SK-N-SH treated with all-trans-retinoic acid at 6 μM for 48 hours (cell line): Measurements from ENCODE around the gene ALX3.

Source experiments
- ARNTL ChIP-seq: fragments of 450-650 bp; formaldehyde crosslinking; IDR thresholded peaks from 2 replicates; pipeline ENCODE4 v1.5.0; 2020; ENCODE audit warnings: low read depth, mild to moderate bottlenecking, moderate library complexity, borderline replicate concordance
- BACH2 ChIP-seq: fragments of 250-450 bp; sonication (Bioruptor Pico); IDR thresholded peaks from 2 replicates; pipeline ENCODE4 v1.9.0; 2021; ENCODE audit warnings: mild to moderate bottlenecking, borderline replicate concordance
- ISL1 ChIP-seq: fragments of 250-450 bp; sonication (Bioruptor Pico); IDR thresholded peaks from 2 replicates; pipeline ENCODE4 v2.1.2; 2022; ENCODE audit warnings: mild to moderate bottlenecking, moderate library complexity
- OSR1 ChIP-seq: fragments of 250-450 bp; sonication (Bioruptor Pico); IDR thresholded peaks from 2 replicates; pipeline ENCODE4 v1.8.0; 2022; ENCODE audit warnings: moderate library complexity, mild to moderate bottlenecking, inconsistent platforms
- RARB ChIP-seq: fragments of 250-450 bp; sonication (Bioruptor Pico); IDR thresholded peaks from 2 replicates; pipeline ENCODE4 v1.8.0; 2021; ENCODE audit warnings: mild to moderate bottlenecking, moderate library complexity
- SNAI2 ChIP-seq: fragments of 250-450 bp; sonication (Bioruptor Pico); IDR thresholded peaks from 2 replicates; pipeline ENCODE4 v1.5.0; 2020; ENCODE audit warnings: mild to moderate bottlenecking, moderate library complexity
- TCF4 ChIP-seq: fragments of 250-450 bp; sonication (Bioruptor Pico); IDR thresholded peaks from 2 replicates; pipeline ENCODE4 v1.8.0; 2021; ENCODE audit warnings: mild to moderate bottlenecking, moderate library complexity, borderline replicate concordance
- TF ChIP-seq, protein P1 (sequence below): fragments of 250-450 bp; sonication (Bioruptor Pico); IDR thresholded peaks from 2 replicates; pipeline ENCODE4 v1.5.0; 2020; ENCODE audit warnings: mild to moderate bottlenecking, moderate library complexity
- TF ChIP-seq, protein P2 (sequence below): fragments of 250-450 bp; sonication (Bioruptor Pico); IDR thresholded peaks from 2 replicates; pipeline ENCODE4 v1.8.0; 2021; ENCODE audit warnings: low read depth, mild to moderate bottlenecking, moderate library complexity, borderline replicate concordance
- TF ChIP-seq, protein P3 (sequence below): fragments of 250-450 bp; sonication (Bioruptor Pico); IDR thresholded peaks from 2 replicates; pipeline ENCODE4 v1.8.0; 2020; ENCODE audit warnings: mild to moderate bottlenecking, moderate library complexity, borderline replicate concordance
- TF ChIP-seq, protein P4 (sequence below): fragments of 250-450 bp; sonication (Bioruptor Pico); IDR thresholded peaks from 2 replicates; pipeline ENCODE4 v1.5.1; 2020; ENCODE audit warnings: low read depth, mild to moderate bottlenecking, moderate library complexity

DNA sequence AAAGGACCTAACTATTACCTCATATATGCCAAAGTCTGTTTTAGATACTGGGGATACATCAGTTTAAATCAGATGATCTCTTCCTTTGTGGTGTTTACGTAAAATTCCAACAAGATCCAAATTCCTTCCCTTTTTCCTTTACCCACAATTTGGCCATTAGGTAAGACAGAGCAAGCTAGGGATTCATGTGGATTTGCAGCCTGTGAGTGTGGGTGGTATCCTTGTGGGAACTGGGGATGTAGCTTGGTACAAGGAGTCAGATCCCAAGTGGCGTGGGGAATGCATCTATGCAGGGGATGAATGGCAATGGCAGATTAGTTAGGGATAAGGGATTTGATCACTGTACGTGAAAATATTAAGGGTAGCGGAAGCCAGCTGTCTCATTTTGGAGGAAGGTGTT, 45.9 kb downstream of the ALX3 start:
- no peak for TF ChIP-seq RARB (CRISPR knock-in tag)
- TF ChIP-seq TCF4 (CRISPR knock-in tag), result no peak
- no peak for TF ChIP-seq SNAI2 (CRISPR knock-in tag)
- TF ChIP-seq, protein P1, sequence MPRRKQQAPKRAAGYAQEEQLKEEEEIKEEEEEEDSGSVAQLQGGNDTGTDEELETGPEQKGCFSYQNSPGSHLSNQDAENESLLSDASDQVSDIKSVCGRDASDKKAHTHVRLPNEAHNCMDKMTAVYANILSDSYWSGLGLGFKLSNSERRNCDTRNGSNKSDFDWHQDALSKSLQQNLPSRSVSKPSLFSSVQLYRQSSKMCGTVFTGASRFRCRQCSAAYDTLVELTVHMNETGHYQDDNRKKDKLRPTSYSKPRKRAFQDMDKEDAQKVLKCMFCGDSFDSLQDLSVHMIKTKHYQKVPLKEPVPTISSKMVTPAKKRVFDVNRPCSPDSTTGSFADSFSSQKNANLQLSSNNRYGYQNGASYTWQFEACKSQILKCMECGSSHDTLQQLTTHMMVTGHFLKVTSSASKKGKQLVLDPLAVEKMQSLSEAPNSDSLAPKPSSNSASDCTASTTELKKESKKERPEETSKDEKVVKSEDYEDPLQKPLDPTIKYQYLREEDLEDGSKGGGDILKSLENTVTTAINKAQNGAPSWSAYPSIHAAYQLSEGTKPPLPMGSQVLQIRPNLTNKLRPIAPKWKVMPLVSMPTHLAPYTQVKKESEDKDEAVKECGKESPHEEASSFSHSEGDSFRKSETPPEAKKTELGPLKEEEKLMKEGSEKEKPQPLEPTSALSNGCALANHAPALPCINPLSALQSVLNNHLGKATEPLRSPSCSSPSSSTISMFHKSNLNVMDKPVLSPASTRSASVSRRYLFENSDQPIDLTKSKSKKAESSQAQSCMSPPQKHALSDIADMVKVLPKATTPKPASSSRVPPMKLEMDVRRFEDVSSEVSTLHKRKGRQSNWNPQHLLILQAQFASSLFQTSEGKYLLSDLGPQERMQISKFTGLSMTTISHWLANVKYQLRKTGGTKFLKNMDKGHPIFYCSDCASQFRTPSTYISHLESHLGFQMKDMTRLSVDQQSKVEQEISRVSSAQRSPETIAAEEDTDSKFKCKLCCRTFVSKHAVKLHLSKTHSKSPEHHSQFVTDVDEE, result no peak
- no peak for TF ChIP-seq ARNTL (CRISPR knock-in tag)
- TF ChIP-seq ISL1 (CRISPR knock-in tag), result no peak
- TF ChIP-seq, protein P2, sequence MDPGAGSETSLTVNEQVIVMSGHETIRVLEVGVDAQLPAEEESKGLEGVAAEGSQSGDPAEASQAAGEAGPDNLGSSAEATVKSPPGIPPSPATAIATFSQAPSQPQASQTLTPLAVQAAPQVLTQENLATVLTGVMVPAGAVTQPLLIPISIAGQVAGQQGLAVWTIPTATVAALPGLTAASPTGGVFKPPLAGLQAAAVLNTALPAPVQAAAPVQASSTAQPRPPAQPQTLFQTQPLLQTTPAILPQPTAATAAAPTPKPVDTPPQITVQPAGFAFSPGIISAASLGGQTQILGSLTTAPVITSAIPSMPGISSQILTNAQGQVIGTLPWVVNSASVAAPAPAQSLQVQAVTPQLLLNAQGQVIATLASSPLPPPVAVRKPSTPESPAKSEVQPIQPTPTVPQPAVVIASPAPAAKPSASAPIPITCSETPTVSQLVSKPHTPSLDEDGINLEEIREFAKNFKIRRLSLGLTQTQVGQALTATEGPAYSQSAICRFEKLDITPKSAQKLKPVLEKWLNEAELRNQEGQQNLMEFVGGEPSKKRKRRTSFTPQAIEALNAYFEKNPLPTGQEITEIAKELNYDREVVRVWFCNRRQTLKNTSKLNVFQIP (CRISPR knock-in tag), result no peak
- no peak for TF ChIP-seq BACH2
- TF ChIP-seq, protein P3, sequence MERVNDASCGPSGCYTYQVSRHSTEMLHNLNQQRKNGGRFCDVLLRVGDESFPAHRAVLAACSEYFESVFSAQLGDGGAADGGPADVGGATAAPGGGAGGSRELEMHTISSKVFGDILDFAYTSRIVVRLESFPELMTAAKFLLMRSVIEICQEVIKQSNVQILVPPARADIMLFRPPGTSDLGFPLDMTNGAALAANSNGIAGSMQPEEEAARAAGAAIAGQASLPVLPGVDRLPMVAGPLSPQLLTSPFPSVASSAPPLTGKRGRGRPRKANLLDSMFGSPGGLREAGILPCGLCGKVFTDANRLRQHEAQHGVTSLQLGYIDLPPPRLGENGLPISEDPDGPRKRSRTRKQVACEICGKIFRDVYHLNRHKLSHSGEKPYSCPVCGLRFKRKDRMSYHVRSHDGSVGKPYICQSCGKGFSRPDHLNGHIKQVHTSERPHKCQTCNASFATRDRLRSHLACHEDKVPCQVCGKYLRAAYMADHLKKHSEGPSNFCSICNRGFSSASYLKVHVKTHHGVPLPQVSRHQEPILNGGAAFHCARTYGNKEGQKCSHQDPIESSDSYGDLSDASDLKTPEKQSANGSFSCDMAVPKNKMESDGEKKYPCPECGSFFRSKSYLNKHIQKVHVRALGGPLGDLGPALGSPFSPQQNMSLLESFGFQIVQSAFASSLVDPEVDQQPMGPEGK (CRISPR knock-in tag), result no peak
- TF ChIP-seq OSR1 (CRISPR knock-in tag), result no peak
- TF ChIP-seq, protein P4, sequence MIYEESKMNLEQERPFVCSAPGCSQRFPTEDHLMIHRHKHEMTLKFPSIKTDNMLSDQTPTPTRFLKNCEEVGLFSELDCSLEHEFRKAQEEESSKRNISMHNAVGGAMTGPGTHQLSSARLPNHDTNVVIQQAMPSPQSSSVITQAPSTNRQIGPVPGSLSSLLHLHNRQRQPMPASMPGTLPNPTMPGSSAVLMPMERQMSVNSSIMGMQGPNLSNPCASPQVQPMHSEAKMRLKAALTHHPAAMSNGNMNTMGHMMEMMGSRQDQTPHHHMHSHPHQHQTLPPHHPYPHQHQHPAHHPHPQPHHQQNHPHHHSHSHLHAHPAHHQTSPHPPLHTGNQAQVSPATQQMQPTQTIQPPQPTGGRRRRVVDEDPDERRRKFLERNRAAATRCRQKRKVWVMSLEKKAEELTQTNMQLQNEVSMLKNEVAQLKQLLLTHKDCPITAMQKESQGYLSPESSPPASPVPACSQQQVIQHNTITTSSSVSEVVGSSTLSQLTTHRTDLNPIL (CRISPR knock-in tag), result no peak
